Muscle of back (tissue), 11 donors: Measurements from ENCODE around the gene PLA2G6. TPM values are rescaled to one million over a fixed set of nuclear protein-coding genes. Genes with fewer than 3 reads are reported as not detected.
"Not testable (repeated sequence)": the region's sequence is repeated elsewhere in the genome, so short reads cannot be mapped to it uniquely, and the experiment has no call there.

ENCODE experiments used
- DNase-seq, 3 donors: peaks; one replicate each; pipeline versions ENCODE4 v3.0.0 to v3.0.0-alpha.2; 2013
- polyA plus RNA-seq, 10 donors: library from polyadenylated mRNA; unstranded; fragments of 120-200 nt; gene quantifications; one replicate each; pipeline ENCODE4 v1.2.1, GENCODE V29; 2013; ENCODE audit not compliant: insufficient read length in 10 of 10

The PLA2G6 gene
- polyA plus RNA-seq, 10 donors: 7.3 to 14.9 (median 10.4) TPM

DNA sequence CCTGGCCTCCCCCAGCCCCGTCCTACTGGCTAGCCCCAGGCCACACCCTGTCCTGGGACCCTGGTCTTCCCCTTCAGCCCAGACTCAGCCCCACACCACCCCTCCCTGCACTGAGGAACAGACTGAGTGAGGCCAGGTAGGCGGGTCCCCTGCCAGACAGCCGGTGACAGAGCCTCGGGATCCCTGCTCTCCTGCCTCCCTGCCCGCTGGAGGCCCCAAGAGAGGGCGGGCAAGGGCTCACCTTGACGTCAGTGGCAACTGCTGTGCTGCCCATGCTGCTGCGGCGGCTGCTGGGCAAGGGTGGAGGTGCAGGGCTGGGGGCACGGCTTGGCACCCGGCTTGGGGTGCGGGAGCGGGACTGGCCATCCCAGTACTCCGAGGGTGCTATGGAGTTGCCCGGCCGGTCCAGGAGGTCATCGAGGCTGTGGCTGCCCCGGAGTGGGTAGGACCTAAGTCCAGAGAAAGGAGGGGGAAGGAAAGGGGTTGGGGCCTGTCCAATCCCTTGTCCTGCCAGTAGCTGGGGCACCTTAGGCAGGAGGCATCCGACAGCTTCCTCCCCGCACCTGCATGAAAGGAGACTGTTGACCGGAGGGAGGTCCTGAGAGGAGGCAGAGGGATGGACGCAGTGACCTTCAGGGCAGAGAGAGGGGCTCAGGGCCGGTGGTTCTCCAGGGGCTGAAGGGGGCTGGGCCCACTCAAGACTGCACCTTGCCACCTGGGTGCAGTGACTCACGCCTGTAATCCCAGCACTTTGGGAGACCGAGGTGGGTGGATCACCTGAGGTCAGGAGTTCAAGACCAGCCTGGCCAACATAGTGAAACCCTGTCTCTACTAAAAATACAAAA lies 95.4 kb downstream of the PLA2G6 start:
- no peak for DNase-seq

DNA sequence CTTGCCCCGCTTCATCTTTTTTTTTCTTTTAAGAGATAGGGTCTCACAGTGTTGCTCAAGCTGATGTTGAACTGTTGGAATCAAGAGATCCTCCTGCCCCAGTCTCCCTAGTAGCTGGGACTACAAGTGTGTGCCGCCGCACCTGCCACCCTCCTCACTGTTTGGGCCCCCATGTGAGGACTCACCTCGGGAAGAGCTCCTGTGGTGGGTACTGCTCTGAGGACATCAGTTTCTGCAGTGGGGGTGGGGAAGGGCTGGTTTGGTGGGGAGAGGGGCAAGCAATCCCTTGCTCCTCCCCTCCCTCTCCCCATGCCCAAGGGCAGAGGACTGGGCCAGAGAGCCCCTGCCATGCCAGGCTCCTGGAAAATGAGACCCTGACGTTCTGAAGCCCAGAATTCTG lies 96.1 kb downstream of the PLA2G6 start:
- no peak for DNase-seq

- no peak for DNase-seq
Measured at GRCh38 chr22:38085056-38085455, 96.6 kb downstream of the PLA2G6 start.

DNA sequence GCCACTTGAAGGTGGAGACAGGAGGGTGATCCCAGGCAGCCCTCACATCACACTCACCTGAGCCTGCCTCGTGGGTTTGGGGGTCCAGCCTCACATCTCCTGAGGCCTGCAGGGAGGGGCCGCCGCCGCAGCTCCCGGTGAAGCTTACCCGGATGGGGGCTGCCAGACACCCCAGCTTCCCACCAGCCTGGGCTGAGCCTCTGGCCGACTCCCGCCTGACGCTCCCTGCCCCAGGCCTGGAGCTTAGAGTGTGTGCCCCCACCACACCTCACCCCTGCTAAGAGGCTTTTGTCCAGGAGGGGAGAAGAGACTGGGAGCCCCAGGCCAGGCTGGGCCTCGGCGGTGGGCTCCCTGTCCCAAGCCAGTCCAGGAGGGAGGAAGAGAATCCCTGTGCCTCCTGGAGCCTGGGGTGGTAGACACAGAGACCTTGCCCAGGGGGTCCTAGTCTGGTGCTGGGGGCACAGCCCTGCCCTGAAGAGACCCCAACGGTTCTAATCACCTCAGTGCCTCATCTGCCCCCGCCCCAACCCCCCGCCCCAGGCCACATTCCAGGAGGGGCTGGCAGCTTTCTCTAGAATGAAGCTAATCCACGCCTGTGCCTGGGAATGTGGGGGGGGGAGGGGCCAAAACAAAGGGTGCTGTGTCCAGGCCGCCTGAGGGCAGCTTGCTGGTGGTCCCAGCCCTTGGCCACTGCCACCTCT lies 97.5 kb downstream of the PLA2G6 start, which contains the start of gene SLC16A8:
TSS of gene SLC16A8 (minus strand) at position 254 of the 701 bp plus-strand sequence. CDS start 1,311 bp downstream, outside the sequence.
- DNase-seq: no peak

DNA sequence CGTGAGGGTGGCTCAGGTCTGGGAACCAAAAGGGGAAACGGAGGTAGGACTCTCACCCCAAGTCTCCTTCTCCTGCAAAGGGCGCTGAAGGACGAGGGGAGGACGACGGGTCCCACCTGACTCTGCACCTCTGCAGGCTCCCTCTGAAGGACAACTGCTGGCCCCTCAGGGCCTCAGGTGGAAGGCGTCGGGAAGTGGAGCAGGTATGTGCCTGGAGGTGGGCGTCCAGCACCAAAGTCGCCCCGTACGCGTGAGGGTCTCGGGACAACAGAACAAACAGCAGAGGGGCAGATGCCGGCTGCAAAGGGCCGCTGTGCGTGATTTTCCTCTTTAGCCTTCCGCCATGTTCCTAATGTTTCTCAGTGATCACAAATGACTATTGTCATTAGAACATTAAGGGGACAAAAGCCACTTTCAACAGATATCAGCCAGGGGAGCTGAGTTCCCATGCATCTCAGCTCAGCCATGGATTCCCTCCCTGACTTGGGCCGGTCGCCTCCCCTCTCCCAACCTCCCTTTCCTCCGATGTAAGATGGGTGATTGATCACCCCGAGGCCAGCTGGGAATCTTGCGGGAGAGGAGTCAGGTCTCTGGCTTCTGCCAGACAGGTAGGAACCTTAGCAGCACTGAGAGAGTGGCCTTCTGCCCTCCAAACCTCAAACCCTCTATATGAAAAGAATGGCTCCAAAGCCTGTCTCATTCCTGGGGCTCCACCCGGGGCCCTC lies 98.5 kb downstream of the PLA2G6 start:
- no peak for DNase-seq

GRCh38 chr22:38081941-38082828 lies 99.4 kb downstream of the PLA2G6 start:
- no peak for DNase-seq

DNA sequence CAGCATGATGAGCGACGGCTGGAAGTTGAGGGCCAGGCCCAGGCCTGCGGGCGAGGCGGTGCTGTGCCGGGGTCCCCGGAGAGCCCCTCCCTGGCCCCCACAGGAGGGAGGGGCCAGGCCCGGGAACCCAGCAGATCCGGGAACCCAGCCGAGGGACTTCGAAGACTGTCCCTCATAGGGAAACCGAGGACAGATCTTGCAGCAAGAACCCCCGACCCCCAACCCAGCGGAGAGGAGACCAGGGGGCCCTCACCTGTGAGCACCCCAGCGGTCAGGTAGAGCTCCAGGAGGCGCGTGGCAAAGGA lies 100.0 kb downstream of the PLA2G6 start:
- no peak for DNase-seq

DNA sequence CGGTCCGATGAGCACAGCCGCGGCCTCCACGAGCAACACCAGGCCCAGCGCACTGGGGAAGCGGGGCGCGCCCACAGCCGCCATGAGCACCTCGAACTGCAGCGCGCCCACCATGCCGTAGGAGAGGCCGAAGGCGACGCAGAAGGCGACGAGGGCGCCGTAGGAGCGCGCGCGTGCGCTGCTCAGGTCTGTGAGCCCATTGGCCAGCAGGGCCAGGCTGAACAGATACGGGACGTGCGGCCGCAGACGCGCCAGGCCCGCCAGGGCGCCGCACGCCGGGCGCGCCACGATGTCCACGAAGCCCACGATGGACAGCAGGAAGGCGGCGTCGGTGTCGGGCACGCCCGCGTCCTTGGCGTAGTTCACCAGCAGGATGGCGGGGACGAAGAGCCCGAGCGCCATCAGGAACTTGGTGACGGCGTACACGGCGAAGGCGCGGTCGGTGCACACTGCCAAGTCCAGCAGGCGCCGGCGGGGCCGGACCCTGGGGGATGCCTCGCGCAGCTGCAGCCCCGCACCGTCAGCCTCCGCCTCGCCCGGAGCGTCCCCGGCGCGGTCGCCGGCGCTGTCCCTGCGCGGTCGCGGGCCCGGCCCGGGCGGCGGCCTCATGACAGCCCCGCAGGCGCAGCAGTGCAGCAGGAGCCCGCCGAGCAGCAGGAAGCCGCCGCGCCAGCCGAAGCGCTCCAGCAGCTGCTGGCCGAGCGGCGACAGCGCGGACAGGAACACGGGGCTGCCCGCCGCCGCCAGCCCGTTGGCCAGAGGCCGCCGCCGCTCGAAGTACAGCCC lies 100.6 kb downstream of the PLA2G6 start:
- peak in 2 of 3 donors; percentile 56 to 82 for DNase-seq

GRCh38 chr22:38080474-38080849 lies 101.2 kb downstream of the PLA2G6 start:
- no peak for DNase-seq

GRCh38 chr22:38079804-38080203 lies 101.8 kb downstream of the PLA2G6 start:
- DNase-seq: no peak

- not testable (repeated sequence) for DNase-seq
Measured at GRCh38 chr22:38079208-38079607, 102.4 kb downstream of the PLA2G6 start.

DNA sequence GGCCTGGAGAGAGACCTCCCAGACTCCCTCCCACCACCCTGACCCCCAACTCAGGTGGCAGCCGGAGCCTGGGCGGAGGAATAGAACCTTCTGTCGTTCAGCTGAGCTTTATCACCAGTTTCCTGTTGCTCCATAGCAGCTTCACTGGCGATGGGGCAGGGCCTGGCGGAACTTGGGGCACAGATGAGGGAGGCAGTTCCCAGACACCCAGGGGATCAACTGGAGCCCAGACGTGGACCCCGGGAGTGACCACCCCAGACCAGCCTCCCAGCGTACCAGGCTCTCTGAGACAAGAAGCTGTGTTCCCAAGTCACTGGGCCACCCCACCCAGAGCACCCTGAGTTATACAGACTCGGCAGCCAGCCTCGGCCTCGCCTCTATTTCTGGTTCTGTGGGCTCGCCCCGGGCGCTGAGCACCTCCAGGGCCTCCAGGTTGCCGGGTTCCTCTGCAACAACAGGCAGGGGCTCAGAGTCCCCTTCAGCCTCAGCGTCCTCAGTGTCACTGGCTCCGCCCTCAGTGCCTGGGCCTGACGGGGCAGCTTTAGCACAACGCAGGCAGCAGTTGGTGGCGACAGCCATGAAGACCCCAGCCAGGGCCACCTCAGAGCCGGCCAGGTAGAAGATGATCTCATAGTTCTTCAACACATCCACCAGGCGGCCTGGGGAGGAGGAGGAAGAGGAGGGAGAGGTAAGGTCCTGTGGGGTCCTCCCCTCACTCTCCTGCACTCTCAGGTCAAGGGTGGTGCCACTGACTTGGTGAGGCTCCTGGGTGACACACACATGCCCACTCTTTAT lies 103.4 kb downstream of the PLA2G6 start:
- no peak for DNase-seq

DNA sequence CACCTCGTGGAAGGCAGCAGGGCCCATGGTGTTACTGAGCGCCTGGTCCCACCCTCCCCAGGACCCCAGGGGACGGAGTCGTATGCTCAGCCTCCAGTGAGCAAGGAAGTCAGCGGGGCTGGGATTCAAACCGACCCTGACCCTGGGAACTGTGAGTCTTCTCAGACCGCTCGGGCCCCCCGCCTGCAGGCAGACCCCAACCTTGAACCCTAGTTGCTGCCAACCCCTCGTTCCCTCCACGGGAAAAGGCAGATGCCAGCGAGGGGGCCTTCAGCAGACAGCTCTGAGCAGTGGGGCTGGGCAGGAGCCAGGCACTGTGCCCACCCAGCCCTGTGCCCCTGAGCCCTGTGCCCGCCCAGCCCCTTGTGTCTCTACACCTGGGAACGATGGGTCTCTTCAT lies 104.0 kb downstream of the PLA2G6 start:
- DNase-seq: no peak

- DNase-seq: no peak
Measured at GRCh38 chr22:38077096-38077495, 104.5 kb downstream of the PLA2G6 start.

- no peak for DNase-seq
Measured at GRCh38 chr22:38075961-38076360, 105.7 kb downstream of the PLA2G6 start.

DNA sequence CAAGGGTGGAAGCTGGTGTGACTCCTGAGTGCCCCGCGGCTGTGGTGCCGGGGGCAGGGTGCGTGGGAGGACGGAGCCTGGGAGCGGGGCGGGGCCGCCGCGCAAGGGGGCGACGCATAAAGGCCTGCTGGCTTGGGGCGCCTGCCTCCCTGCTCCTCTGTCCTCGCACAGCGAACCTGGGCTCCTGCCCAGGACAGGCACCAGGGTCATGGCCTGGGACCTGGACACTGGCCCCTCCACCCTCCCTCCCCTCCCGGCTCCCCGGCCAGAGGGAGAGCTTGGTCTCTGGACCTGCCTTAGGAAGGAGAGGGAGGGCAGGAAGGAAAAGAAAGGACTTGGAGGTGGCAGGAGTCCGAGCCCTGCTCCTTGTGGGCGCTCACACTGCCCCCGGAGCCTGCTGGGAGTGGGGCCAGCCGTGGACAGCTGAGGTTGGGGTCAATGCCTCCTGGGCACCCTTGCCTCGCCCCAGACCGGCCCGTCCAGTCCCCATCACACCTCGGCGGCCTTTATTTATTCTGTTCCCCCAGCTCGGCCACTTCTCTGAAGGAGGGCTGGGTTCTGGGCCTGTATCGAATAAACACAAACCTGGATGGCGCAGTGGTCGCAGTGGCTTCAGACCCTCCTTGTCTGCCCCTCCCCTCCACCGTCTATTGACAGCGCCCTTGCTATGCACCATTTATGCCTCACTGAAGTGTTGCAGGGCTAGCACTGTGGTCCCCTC lies 106.4 kb downstream of the PLA2G6 start:
- DNase-seq: no peak

GRCh38 chr22:38074181-38075104 lies 107.2 kb downstream of the PLA2G6 start:
- peak in 1 of 3 donors; percentile 76 for DNase-seq
